GM12878 (cell line): ENCODE results near the gene ZFAND2B. TPM values are rescaled to one million over a fixed set of nuclear protein-coding genes. Genes with fewer than 3 reads are reported as not detected.

Source experiments
- ATF7 ChIP-seq: fragments of 450-650 bp; IDR thresholded peaks from 2 replicates; pipeline ENCODE4 v1.6.1; 2016; ENCODE audit warnings: low read depth, mild to moderate bottlenecking
- E4F1 ChIP-seq: fragments of 450-650 bp; IDR thresholded peaks from 2 replicates; pipeline ENCODE4 v1.6.1; 2018; ENCODE audit warnings: borderline replicate concordance, mild to moderate bottlenecking; ENCODE audit not compliant: partially characterized antibody
- HSF1 ChIP-seq: fragments of 150-350 bp; IDR thresholded peaks from 2 replicates; pipeline ENCODE4 v1.6.1; 2014; ENCODE audit warnings: mild to moderate bottlenecking, low read depth, low read length
- IRF3 ChIP-seq: fragments of 450-650 bp; IDR thresholded peaks from 2 replicates; pipeline ENCODE4 v1.6.1; 2014; ENCODE audit warnings: mild to moderate bottlenecking
- NKRF ChIP-seq: fragments of 450-650 bp; conservative IDR thresholded peaks from 2 replicates; pipeline ENCODE4 v1.6.1; 2017; ENCODE audit warnings: mild to moderate bottlenecking, moderate library complexity
- NR2F1 ChIP-seq: fragments of 450-650 bp; conservative IDR thresholded peaks from 2 replicates; pipeline ENCODE4 v1.6.1; 2017; ENCODE audit warnings: mild to moderate bottlenecking
- RCOR1 ChIP-seq: conservative IDR thresholded peaks from 2 replicates; pipeline ENCODE4 v1.6.1; 2012; ENCODE audit warnings: low read depth, low read length, improper control_type of control experiment
- SPI1 ChIP-seq: IDR thresholded peaks from 2 replicates; pipeline ENCODE4 v1.6.1; 2011; ENCODE audit warnings: low read depth, mild to moderate bottlenecking, low read length, moderate library complexity, borderline replicate concordance; ENCODE audit not compliant: insufficient read depth
- polyA plus RNA-seq, 11 experiments: library from polyadenylated mRNA; depleted of rRNA in 4 of 11; unstranded in 6 of 11; stranded (reverse) in 5 of 11; fragments of >200 nt; fragmentation: Nextera tagmentation in 4 of 11; fragmentation: Illumina TruSeq in 1 of 11; extraction: Ambion mirVana in 4 of 11; extraction: Trizol in 1 of 11; gene quantifications; 1 replicate in 1 of 11; 2 replicates in 10 of 11; pipeline versions ENCODE4 v1.2.1 to v1.2.3, GENCODE V29; 2011 to 2016; ENCODE audit warnings: inconsistent platforms in 2 of 11, missing spikeins in 2 of 11, low read depth in 1 of 11
- total RNA-seq, 4 experiments: library from RNA; depleted of rRNA in 3 of 4; stranded (reverse); fragments of >200 nt in 3 of 4; fragmentation: Illumina TruSeq in 1 of 4; extraction: Trizol in 1 of 4; gene quantifications; 2 replicates each; pipeline versions ENCODE4 v1.2.1 to v1.2.3, GENCODE V29; 2013 to 2021

The ZFAND2B gene
- total and polyA plus RNA-seq, 10 of the 15 experiments (the other 5 are each of a cell fraction or from before 2014, with no cell fraction given), result 5.4 to 28.1 (median 22.4) TPM

- TF ChIP-seq E4F1 (peak; percentile 36), NKRF (peak; percentile 48; the same call in 1 of the 2 replicates), NR2F1 (peak; percentile 29; the same call in 1 of the 2 replicates), IRF3 (no peak), RCOR1 (no peak), SPI1 (0 out of 2 replicates have a peak, but pooled peaks have one; percentile 36), ATF7 (peak; percentile 77), HSF1 (no peak)
These were observed 42.8 kb downstream of the ZFAND2B start (continued) for GRCh38 chr2:219249203-219249980.
